AG09319 (cell line): ENCODE results near the gene TLCD3B.

Experiments
- DNase-seq: peaks from one replicate; pipeline ENCODE4 v3.0.0-alpha.2; 2010; ENCODE audit warnings: low read depth; ENCODE audit errors: extremely low read depth
- CTCF ChIP-seq: IDR thresholded peaks from 2 replicates; pipeline ENCODE4 v1.5.1; 2011; ENCODE audit warnings: low read depth, mild to moderate bottlenecking, inconsistent platforms, low read length, moderate library complexity

The TLCD3B gene

GRCh38 chr16:29984764-29985147 is 46.3 kb downstream of the TLCD3B start:
- no peak for DNase-seq
- no peak for TF ChIP-seq CTCF

GRCh38 chr16:29984137-29984763 is 46.8 kb downstream of the TLCD3B start:
- no peak for DNase-seq
- TF ChIP-seq CTCF, result no peak

GRCh38 chr16:29983420-29984136 is 47.5 kb downstream of the TLCD3B start:
- DNase-seq, result no peak
- no peak for TF ChIP-seq CTCF

GRCh38 chr16:29982560-29983419 is 48.3 kb downstream of the TLCD3B start:
- no peak for DNase-seq
- no peak for TF ChIP-seq CTCF

- no peak for TF ChIP-seq CTCF
- no peak for DNase-seq
Observed at GRCh38 chr16:29978564-29979270, 52.4 kb downstream of the TLCD3B start.

- no peak for TF ChIP-seq CTCF
- DNase-seq, result no peak
Observed at GRCh38 chr16:29978081-29978480, 53.0 kb downstream of the TLCD3B start.
